ENCODE measurements around the gene FBXO44.

FBXO44 gene

DNA sequence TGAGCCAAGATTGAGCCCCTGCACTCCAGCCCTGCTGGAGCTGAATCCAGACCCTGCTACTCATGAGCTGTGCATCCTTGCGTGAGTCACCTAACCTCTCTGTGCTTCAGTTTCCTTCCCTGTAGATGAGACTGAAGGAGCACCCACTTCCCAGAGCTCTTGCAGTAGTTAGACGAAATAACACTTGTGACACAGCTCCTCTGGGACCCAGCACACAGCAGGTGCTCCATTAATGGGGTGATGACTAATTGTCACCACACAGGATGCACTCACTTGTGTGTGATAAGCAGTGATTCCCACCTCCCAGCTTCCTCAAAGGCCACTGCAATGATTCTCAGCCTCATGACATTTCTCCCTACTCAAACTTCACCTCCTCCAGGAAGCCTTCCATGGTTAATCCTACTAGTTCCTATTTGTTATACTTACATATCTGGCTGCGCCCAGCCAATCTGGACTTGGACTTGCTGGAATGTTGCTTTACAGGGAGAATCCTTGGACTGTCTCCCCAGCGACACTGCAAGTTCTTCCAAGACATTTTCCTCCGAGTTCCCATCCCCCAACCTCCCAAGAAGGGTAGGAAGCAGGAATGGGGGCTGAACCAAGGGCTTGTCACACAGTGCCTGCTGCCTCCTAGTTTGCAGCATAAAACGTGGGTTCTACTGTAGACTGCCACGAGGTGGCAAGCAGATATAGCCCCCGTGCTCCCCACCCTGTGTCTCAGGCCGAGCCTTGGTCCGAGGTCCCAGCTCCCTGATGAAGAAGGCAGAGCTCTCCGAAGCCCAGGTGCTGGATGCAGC is 54.1 kb downstream of the FBXO44 start:
- no peak for DNase-seq (ENCODE audit: low read depth)

- DNase-seq (ENCODE audit: low read depth), result no peak
Measured at GRCh38 chr1:11711490-11711889, 56.8 kb downstream of the FBXO44 start.

DNA sequence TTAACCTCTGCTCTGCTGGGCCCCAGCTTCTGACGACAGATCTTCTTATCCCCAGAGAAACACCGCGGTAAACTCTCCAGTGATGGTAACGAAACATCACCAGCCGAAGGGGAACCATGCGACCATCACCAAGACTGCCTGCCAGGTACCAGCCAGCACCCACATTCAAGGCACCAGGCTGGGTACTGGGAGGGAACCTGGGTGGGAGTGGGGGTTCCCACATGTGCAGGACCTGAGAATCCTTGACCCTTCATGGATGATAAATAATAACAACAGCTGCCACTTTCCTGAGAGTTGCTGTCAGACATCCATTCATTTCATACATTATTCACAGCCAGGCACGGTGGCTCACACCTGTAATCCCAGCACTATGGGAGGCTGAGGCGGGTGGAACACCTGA is 57.6 kb downstream of the FBXO44 start:
- no peak for DNase-seq (ENCODE audit: low read depth)

Data from activated T-helper 9 cell treated with anti-CD3 and anti-CD28 coated beads, Interleukin-2, amount 50 U/mL, for 16 hours (primary cell).